Measurements from ENCODE around the gene DHRS1.

GRCh38 chr14:24317141-24317928, 17.8 kb upstream of the DHRS1 start:
- no peak for TF ChIP-seq CTCF (conservative IDR thresholded peaks at IDR 0.05 in 1 of 2, IDR thresholded peaks at IDR 0.05 in 1 of 2; ENCODE audit: low read depth in 1 of 2, low read length in 2 of 2)
- no peak for TF ChIP-seq EZH2 (IDR thresholded peaks at IDR 0.05; ENCODE audit: low read length, missing control alignments)
